NT2/D1 (cell line): ENCODE results near the gene LTA.

Experiments
- DNase-seq: peaks from one replicate; pipeline ENCODE4 v3.0.0-alpha.2; 2011; ENCODE audit warnings: low read depth, low spot score
- H3K27me3 ChIP-seq: 2 replicates; pipeline ENCODE4 v1.6.0; 2011; ENCODE audit warnings: mild to moderate bottlenecking; ENCODE audit not compliant: insufficient read length, insufficient read depth
- H3K36me3 ChIP-seq: 2 replicates; pipeline ENCODE4 v1.6.1; 2011; ENCODE audit warnings: mild to moderate bottlenecking, low read length, mixed read lengths; ENCODE audit not compliant: insufficient read depth, insufficient read length
- H3K4me1 ChIP-seq: 2 replicates; pipeline ENCODE4 v1.5.1; 2011; ENCODE audit not compliant: insufficient read depth, insufficient read length
- H3K4me3 ChIP-seq: 2 replicates; pipeline ENCODE4 v1.5.1; 2011; ENCODE audit warnings: low read depth; ENCODE audit not compliant: insufficient read length
- H3K9ac ChIP-seq: 2 replicates; pipeline ENCODE4 v1.6.0; 2011; ENCODE audit warnings: low read depth; ENCODE audit not compliant: insufficient read length
- H3K9me3 ChIP-seq: 2 replicates; pipeline ENCODE4 v1.5.1; 2011; ENCODE audit warnings: mild to moderate bottlenecking, low read length; ENCODE audit not compliant: insufficient read depth
- SUZ12 ChIP-seq: IDR thresholded peaks from 2 replicates; pipeline ENCODE4 v1.6.1; 2011; ENCODE audit not compliant: insufficient read length, insufficient read depth; ENCODE audit errors: extremely low read depth
- YY1 ChIP-seq: IDR thresholded peaks from 2 replicates; pipeline ENCODE4 v1.6.1; 2011; ENCODE audit not compliant: insufficient read length, insufficient read depth
- ZNF274 ChIP-seq: IDR thresholded peaks from 2 replicates; pipeline ENCODE4 v1.6.1; 2011; ENCODE audit warnings: mild to moderate bottlenecking, low read depth, low read length

LTA gene

GRCh38 chr6:31530659-31531058 lies 41.4 kb upstream of the LTA start:
- H3K9ac ChIP-seq, result no peak overlapping the region
- H3K4me3 ChIP-seq, result no peak overlapping the region
- TF ChIP-seq YY1 (no peak), ZNF274 (no peak), SUZ12 (no peak)
- peaks cover 62% of the 10 kb centered on the region for H3K36me3 ChIP-seq
- H3K9me3 ChIP-seq, result no peaks in the 10 kb centered on the region
- H3K4me1 ChIP-seq, result peaks cover 3% of the 10 kb centered on the region
- no peak for DNase-seq
- H3K27me3 ChIP-seq, result no peaks in the 10 kb centered on the region

GRCh38 chr6:31531162-31531561 lies 40.9 kb upstream of the LTA start:
- Histone ChIP-seq H3K27me3 (no peaks in the 10 kb centered on the region), H3K4me1 (peaks cover 3% of the 10 kb centered on the region), H3K36me3 (peaks cover 67% of the 10 kb centered on the region), H3K4me3 (no peak overlapping the region), H3K9ac (no peak overlapping the region), H3K9me3 (no peaks in the 10 kb centered on the region)
- TF ChIP-seq SUZ12 (no peak), ZNF274 (no peak), YY1 (no peak)
- DNase-seq, result no peak

GRCh38 chr6:31531771-31532643 lies 40.1 kb upstream of the LTA start:
- peaks cover 75% of the 10 kb centered on the region for H3K36me3 ChIP-seq
- H3K4me3 ChIP-seq, result no peak overlapping the region
- DNase-seq, result no peak
- no peak overlapping the region for H3K9ac ChIP-seq
- H3K27me3 ChIP-seq, result no peaks in the 10 kb centered on the region
- H3K4me1 ChIP-seq, result peaks cover 3% of the 10 kb centered on the region
- TF ChIP-seq YY1 (no peak), ZNF274 (no peak), SUZ12 (no peak)
- H3K9me3 ChIP-seq, result no peaks in the 10 kb centered on the region

GRCh38 chr6:31532644-31533454 lies 39.2 kb upstream of the LTA start:
- no peaks in the 10 kb centered on the region for H3K9me3 ChIP-seq
- no peak overlapping the region for H3K4me3 ChIP-seq
- peaks cover 3% of the 10 kb centered on the region for H3K4me1 ChIP-seq
- no peak for DNase-seq
- no peak for TF ChIP-seq SUZ12
- TF ChIP-seq YY1, result no peak
- no peak for TF ChIP-seq ZNF274
- H3K27me3 ChIP-seq, result no peaks in the 10 kb centered on the region
- no peak overlapping the region for H3K9ac ChIP-seq
- H3K36me3 ChIP-seq, result peaks cover 84% of the 10 kb centered on the region

- no peak overlapping the region for H3K9ac ChIP-seq
- DNase-seq, result no peak
- H3K4me3 ChIP-seq, result no peak overlapping the region
- peaks cover 3% of the 10 kb centered on the region for H3K4me1 ChIP-seq
- no peak for TF ChIP-seq ZNF274
- no peak for TF ChIP-seq YY1
- TF ChIP-seq SUZ12, result no peak
- peaks cover 88% of the 10 kb centered on the region for H3K36me3 ChIP-seq
- H3K27me3 ChIP-seq, result no peaks in the 10 kb centered on the region
- H3K9me3 ChIP-seq, result no peaks in the 10 kb centered on the region
Observed at GRCh38 chr6:31533455-31533841, 38.6 kb upstream of the LTA start.

GRCh38 chr6:31534011-31534410 lies 38.1 kb upstream of the LTA start:
- TF ChIP-seq SUZ12 (no peak), ZNF274 (no peak), YY1 (no peak)
- H3K36me3 ChIP-seq, result peaks cover 94% of the 10 kb centered on the region

GRCh38 chr6:31534521-31535040 lies 37.5 kb upstream of the LTA start:
- peaks cover 3% of the 10 kb centered on the region for H3K4me1 ChIP-seq
- H3K36me3 ChIP-seq, result peaks cover 96% of the 10 kb centered on the region
- no peak for DNase-seq
- no peaks in the 10 kb centered on the region for H3K9me3 ChIP-seq
- no peak overlapping the region for H3K4me3 ChIP-seq
- H3K27me3 ChIP-seq, result no peaks in the 10 kb centered on the region
- TF ChIP-seq SUZ12 (no peak), YY1 (no peak), ZNF274 (no peak)
- no peak overlapping the region for H3K9ac ChIP-seq

More at GRCh38 chr6:31534011-31534410, 38.1 kb upstream of the LTA start:
- no peak for DNase-seq
- Histone ChIP-seq H3K27me3 (no peaks in the 10 kb centered on the region), H3K9me3 (no peaks in the 10 kb centered on the region), H3K9ac (no peak overlapping the region), H3K4me1 (peaks cover 3% of the 10 kb centered on the region), H3K4me3 (no peak overlapping the region)
